ENCODE results near the gene VSTM4.

- no peak for TF ChIP-seq CTCF (IDR thresholded peaks at IDR 0.05)
- no peak for TF ChIP-seq EZH2 (IDR thresholded peaks at IDR 0.05; ENCODE audit: borderline replicate concordance, insufficient read depth, low read depth, low read length, poor library complexity, severe bottlenecking)
Observed at GRCh38 chr10:49076319-49076718, 39.0 kb downstream of the VSTM4 start.

All from B cell (primary cell).